B cell (primary cell): ENCODE results near the gene NELFA.

Experiments used
- CTCF ChIP-seq: fragments of 200-600 bp; IDR thresholded peaks from one replicate; pipeline ENCODE4 v1.8.0; 2022; ENCODE audit warnings: antibody characterized with exemption, mild to moderate bottlenecking
- EZH2 ChIP-seq: IDR thresholded peaks from 2 replicates; pipeline ENCODE4 v1.6.1; 2012; ENCODE audit warnings: borderline replicate concordance, low read depth, mild to moderate bottlenecking, moderate library complexity, low read length; ENCODE audit not compliant: insufficient read depth, poor library complexity, severe bottlenecking

DNA sequence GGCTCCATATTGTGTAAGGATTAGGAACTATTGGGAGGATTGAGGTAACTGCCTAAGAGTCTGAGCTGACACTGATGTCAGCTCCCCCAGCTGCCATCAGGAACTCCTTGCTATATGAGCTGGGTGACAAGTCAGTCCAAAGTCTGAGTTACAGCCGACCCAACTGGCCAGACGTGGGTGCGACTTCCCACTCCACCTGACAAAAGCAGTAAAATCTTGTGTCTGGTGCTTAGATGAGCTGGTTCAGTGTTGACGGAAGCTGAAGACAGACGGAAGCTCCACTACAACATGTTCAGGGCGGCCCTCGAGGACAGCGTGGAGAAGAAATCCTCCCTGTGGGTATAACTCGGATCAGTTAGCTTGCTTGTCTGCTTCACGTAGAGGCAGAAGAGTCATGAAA, 27.6 kb upstream of the NELFA start:
- TF ChIP-seq CTCF (no peak), EZH2 (no peak)
